Measurements from ENCODE around the gene NAIF1.

GRCh38 chr9:128033609-128034008 lies 33.5 kb downstream of the NAIF1 start:
- TF ChIP-seq CTCF (IDR thresholded peaks at IDR 0.05) (no peak), POLR2A (IDR thresholded peaks at IDR 0.05) (no peak), EP300 (IDR thresholded peaks at IDR 0.05; ENCODE audit: low read depth) (no peak)

Data from transverse colon (tissue), 3 donors.